ENCODE measurements around the gene NSFL1C.

Gene NSFL1C

GRCh38 chr20:1468117-1468624 is 1.5 kb upstream of the NSFL1C start:
- Histone ChIP-seq H3K27ac (ENCODE audit: low read length) (no peak overlapping the region), H3K9ac (ENCODE audit: low read depth, low read length) (no peak overlapping the region), H3K4me1 (ENCODE audit: insufficient read depth, low read length) (peaks cover 2% of the 10 kb centered on the region; the same call in 1 of the 2 replicates), H3K36me3 (ENCODE audit: insufficient read depth, low read depth, low read length) (peaks cover 19% of the 10 kb centered on the region), H3K9me3 (ENCODE audit: insufficient read depth, low read depth, low read length) (no peaks in the 10 kb centered on the region), H3K4me3 (ENCODE audit: low read length) (no peak overlapping the region), H3K27me3 (ENCODE audit: insufficient read depth, low read length) (no peaks in the 10 kb centered on the region; the same call in 1 of the 2 replicates)

DNA sequence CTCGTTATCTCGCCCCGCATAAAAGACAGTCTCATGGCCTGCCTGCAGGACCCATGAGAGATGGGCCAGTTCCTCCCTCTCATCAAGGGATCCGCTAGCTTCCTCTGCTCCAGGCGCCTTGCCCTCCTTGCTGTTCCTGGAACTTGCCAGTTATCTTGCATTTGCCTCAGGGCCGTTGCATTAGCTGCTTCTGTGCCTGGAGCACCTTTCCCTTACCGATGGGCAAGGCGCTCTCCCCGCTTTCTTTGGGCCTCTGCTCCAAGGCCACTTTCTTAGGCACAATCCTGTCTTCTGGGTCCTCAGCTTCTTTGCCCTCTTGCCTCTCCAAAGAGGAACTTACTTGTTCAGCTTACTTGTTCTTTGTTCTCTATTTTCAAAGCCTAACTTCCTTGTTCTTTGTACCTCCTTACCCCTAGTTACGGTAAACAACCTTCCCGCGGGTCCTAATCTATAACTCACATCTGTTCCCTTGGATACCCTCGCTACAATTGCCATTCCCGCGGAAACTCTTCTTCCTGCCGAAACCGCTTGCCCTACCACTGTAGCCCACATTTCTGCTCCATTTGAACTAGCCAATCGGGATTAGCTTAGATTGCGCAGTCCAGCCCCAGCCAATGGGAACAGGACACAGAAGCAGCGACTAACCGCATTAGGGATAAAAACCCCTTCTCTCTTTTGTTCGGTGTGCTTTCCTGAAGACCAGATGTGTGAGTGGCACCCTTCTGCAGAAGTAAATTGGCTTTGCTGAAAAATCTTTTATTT is 887 bp upstream of the NSFL1C start:
- no peaks in the 10 kb centered on the region for H3K9me3 ChIP-seq (ENCODE audit: insufficient read depth, low read depth, low read length)
- H3K9ac ChIP-seq (ENCODE audit: low read depth, low read length), result no peak overlapping the region
- no peaks in the 10 kb centered on the region; the same call in 1 of the 2 replicates for H3K27me3 ChIP-seq (ENCODE audit: insufficient read depth, low read length)
- H3K36me3 ChIP-seq (ENCODE audit: insufficient read depth, low read depth, low read length), result peaks cover 25% of the 10 kb centered on the region
- peak overlapping the region; percentile 39; the same call in 1 of the 2 replicates for H3K4me3 ChIP-seq (ENCODE audit: low read length)
- peaks cover 2% of the 10 kb centered on the region; the same call in 1 of the 2 replicates for H3K4me1 ChIP-seq (ENCODE audit: insufficient read depth, low read length)
- H3K27ac ChIP-seq (ENCODE audit: low read length), result no peak overlapping the region

- H3K9me3 ChIP-seq (ENCODE audit: insufficient read depth, low read depth, low read length), result no peaks in the 10 kb centered on the region
- H3K9ac ChIP-seq (ENCODE audit: low read depth, low read length), result no peak overlapping the region
- peak overlapping the region; percentile 39; the same call in 1 of the 2 replicates for H3K4me3 ChIP-seq (ENCODE audit: low read length)
- H3K27me3 ChIP-seq (ENCODE audit: insufficient read depth, low read length), result no peaks in the 10 kb centered on the region; the same call in 1 of the 2 replicates
- peaks cover 28% of the 10 kb centered on the region for H3K36me3 ChIP-seq (ENCODE audit: insufficient read depth, low read depth, low read length)
- peaks cover 2% of the 10 kb centered on the region; the same call in 1 of the 2 replicates for H3K4me1 ChIP-seq (ENCODE audit: insufficient read depth, low read length)
- H3K27ac ChIP-seq (ENCODE audit: low read length), result no peak overlapping the region
These were observed 369 bp upstream of the NSFL1C start for GRCh38 chr20:1467082-1467354.

GRCh38 chr20:1465470-1466210 is 1.0 kb downstream of the NSFL1C start:
- Histone ChIP-seq H3K4me1 (ENCODE audit: insufficient read depth, low read length) (peaks cover 1% of the 10 kb centered on the region; the same call in 1 of the 2 replicates), H3K4me3 (ENCODE audit: low read length) (peak overlapping the region; percentile 95), H3K9ac (ENCODE audit: low read depth, low read length) (peak overlapping the region; percentile 78; the same call in 1 of the 2 replicates), H3K27ac (ENCODE audit: low read length) (peak overlapping the region; percentile 78), H3K36me3 (ENCODE audit: insufficient read depth, low read depth, low read length) (peaks cover 42% of the 10 kb centered on the region), H3K27me3 (ENCODE audit: insufficient read depth, low read length) (no peaks in the 10 kb centered on the region; the same call in 1 of the 2 replicates), H3K9me3 (ENCODE audit: insufficient read depth, low read depth, low read length) (no peaks in the 10 kb centered on the region)

DNA sequence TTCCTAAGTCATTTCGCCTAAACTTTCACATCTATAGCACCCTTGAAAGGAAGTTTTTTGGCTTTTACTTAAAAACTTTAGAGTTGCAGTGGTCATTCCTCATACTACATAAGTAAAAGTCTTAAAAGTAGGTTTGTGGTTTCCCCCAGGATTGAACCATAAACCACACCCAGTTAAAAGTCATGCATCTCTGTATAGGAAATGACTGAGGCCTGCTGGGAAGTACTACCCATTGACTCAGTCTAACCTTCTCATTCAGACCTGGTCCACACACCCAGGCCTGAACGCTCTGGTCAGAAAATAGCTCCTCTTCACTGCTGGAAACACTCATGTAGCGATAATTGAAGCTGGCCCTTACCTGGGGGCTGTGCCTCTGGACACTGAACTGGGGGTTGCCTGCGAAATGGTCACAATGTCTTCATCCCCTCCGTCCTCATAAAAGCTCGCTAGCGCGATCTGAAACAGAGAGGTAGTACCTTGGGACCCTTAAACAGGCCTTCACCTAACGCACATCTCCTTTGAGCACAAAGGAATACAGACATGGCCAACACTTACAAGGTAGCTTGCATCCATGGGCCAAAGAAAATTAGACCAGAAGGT is 2.6 kb downstream of the NSFL1C start:
- Histone ChIP-seq H3K9ac (ENCODE audit: low read depth, low read length) (no peak overlapping the region), H3K36me3 (ENCODE audit: insufficient read depth, low read depth, low read length) (peaks cover 57% of the 10 kb centered on the region), H3K4me3 (ENCODE audit: low read length) (no peak overlapping the region)

GRCh38 chr20:1462834-1463233 is 3.8 kb downstream of the NSFL1C start:
- no peak overlapping the region for H3K27ac ChIP-seq (ENCODE audit: low read length)
- no peaks in the 10 kb centered on the region; the same call in 1 of the 2 replicates for H3K27me3 ChIP-seq (ENCODE audit: insufficient read depth, low read length)
- H3K9ac ChIP-seq (ENCODE audit: low read depth, low read length), result no peak overlapping the region
- no peaks in the 10 kb centered on the region; the same call in 1 of the 2 replicates for H3K4me1 ChIP-seq (ENCODE audit: insufficient read depth, low read length)
- no peaks in the 10 kb centered on the region for H3K9me3 ChIP-seq (ENCODE audit: insufficient read depth, low read depth, low read length)
- H3K4me3 ChIP-seq (ENCODE audit: low read length), result no peak overlapping the region
- H3K36me3 ChIP-seq (ENCODE audit: insufficient read depth, low read depth, low read length), result peaks cover 69% of the 10 kb centered on the region

More for the DNA sequence above, 2.6 kb downstream of the NSFL1C start:
- no peaks in the 10 kb centered on the region for H3K9me3 ChIP-seq (ENCODE audit: insufficient read depth, low read depth, low read length)
- no peak overlapping the region for H3K27ac ChIP-seq (ENCODE audit: low read length)
- no peaks in the 10 kb centered on the region; the same call in 1 of the 2 replicates for H3K27me3 ChIP-seq (ENCODE audit: insufficient read depth, low read length)
- no peaks in the 10 kb centered on the region; the same call in 1 of the 2 replicates for H3K4me1 ChIP-seq (ENCODE audit: insufficient read depth, low read length)

GRCh38 chr20:1462001-1462400 is 4.6 kb downstream of the NSFL1C start:
- H3K9ac ChIP-seq (ENCODE audit: low read depth, low read length), result no peak overlapping the region
- H3K4me1 ChIP-seq (ENCODE audit: insufficient read depth, low read length), result no peaks in the 10 kb centered on the region
- H3K9me3 ChIP-seq (ENCODE audit: insufficient read depth, low read depth, low read length), result no peaks in the 10 kb centered on the region
- no peaks in the 10 kb centered on the region for H3K27me3 ChIP-seq (ENCODE audit: insufficient read depth, low read length)
- no peak overlapping the region for H3K4me3 ChIP-seq (ENCODE audit: low read length)
- H3K27ac ChIP-seq (ENCODE audit: low read length), result no peak overlapping the region
- peaks cover 77% of the 10 kb centered on the region for H3K36me3 ChIP-seq (ENCODE audit: insufficient read depth, low read depth, low read length)

GRCh38 chr20:1460275-1460674 is 6.4 kb downstream of the NSFL1C start:
- Histone ChIP-seq H3K27ac (ENCODE audit: low read length) (no peak overlapping the region), H3K27me3 (ENCODE audit: insufficient read depth, low read length) (no peaks in the 10 kb centered on the region), H3K4me1 (ENCODE audit: insufficient read depth, low read length) (no peaks in the 10 kb centered on the region), H3K9me3 (ENCODE audit: insufficient read depth, low read depth, low read length) (no peaks in the 10 kb centered on the region), H3K36me3 (ENCODE audit: insufficient read depth, low read depth, low read length) (peaks cover 94% of the 10 kb centered on the region), H3K9ac (ENCODE audit: low read depth, low read length) (no peak overlapping the region), H3K4me3 (ENCODE audit: low read length) (no peak overlapping the region)

DNA sequence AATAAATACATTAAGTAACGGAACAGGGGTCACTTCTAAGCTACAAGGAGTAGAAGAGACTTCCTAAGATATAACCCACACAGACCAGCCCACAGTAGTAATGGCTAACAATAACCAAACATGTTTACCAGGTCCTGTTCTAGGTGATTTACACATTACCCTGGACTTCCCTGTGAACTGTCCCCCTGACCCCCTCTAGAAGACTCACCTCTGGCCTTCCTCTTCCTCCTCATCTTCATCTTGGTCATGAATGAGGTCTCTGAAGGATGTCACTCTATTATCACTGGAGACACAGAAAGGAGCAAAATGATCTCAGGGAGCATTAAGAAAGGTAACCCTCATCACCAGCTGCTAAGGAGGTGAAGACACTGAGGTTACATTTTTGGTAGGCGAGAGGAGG is 8.7 kb downstream of the NSFL1C start:
- H3K27me3 ChIP-seq (ENCODE audit: insufficient read depth, low read length), result no peaks in the 10 kb centered on the region
- H3K4me1 ChIP-seq (ENCODE audit: insufficient read depth, low read length), result no peaks in the 10 kb centered on the region
- no peak overlapping the region for H3K4me3 ChIP-seq (ENCODE audit: low read length)
- peaks cover 96% of the 10 kb centered on the region for H3K36me3 ChIP-seq (ENCODE audit: insufficient read depth, low read depth, low read length)
- H3K9ac ChIP-seq (ENCODE audit: low read depth, low read length), result no peak overlapping the region
- H3K9me3 ChIP-seq (ENCODE audit: insufficient read depth, low read depth, low read length), result no peaks in the 10 kb centered on the region
- H3K27ac ChIP-seq (ENCODE audit: low read length), result no peak overlapping the region

GRCh38 chr20:1456300-1456699 is 10.3 kb downstream of the NSFL1C start:
- Histone ChIP-seq H3K4me1 (ENCODE audit: insufficient read depth, low read length) (no peaks in the 10 kb centered on the region), H3K27ac (ENCODE audit: low read length) (no peak overlapping the region), H3K36me3 (ENCODE audit: insufficient read depth, low read depth, low read length) (peaks cover 99% of the 10 kb centered on the region), H3K9ac (ENCODE audit: low read depth, low read length) (no peak overlapping the region), H3K9me3 (ENCODE audit: insufficient read depth, low read depth, low read length) (no peaks in the 10 kb centered on the region), H3K27me3 (ENCODE audit: insufficient read depth, low read length) (no peaks in the 10 kb centered on the region), H3K4me3 (ENCODE audit: low read length) (no peak overlapping the region)

DNA sequence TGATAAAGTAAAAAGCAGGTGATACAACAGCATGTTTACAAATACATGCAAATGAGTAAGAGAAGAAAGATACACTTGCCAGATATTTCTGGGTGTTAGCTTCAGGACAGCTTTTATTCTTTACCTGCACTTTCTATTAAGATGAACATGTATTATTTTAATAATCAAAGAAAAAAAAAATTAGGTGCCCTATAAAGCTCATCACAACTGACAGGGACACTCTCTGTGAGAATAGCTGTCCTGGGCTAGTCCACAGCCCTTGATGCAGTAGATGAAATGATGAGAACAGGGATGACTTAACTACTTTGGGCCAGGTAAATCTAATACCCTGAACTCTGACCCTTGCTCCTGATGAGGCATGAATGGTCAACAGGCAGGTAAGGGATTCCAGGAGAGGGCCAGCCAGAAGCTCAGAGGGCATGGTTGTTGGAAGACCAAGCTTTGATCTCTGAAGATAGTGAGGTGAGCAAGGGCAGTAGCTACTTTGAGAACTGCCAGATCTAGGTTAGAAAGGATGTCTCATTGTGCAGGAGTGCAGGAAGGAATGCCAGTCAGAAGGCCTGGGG is 15.6 kb downstream of the NSFL1C start:
- Histone ChIP-seq H3K27me3 (ENCODE audit: insufficient read depth, low read length) (no peaks in the 10 kb centered on the region), H3K27ac (ENCODE audit: low read length) (no peak overlapping the region), H3K9me3 (ENCODE audit: insufficient read depth, low read depth, low read length) (no peaks in the 10 kb centered on the region), H3K36me3 (ENCODE audit: insufficient read depth, low read depth, low read length) (peaks cover 100% of the 10 kb centered on the region), H3K4me1 (ENCODE audit: insufficient read depth, low read length) (no peaks in the 10 kb centered on the region), H3K4me3 (ENCODE audit: low read length) (no peak overlapping the region), H3K9ac (ENCODE audit: low read depth, low read length) (no peak overlapping the region)
